ENCODE measurements around the gene WNT9A.

The WNT9A gene

DNA sequence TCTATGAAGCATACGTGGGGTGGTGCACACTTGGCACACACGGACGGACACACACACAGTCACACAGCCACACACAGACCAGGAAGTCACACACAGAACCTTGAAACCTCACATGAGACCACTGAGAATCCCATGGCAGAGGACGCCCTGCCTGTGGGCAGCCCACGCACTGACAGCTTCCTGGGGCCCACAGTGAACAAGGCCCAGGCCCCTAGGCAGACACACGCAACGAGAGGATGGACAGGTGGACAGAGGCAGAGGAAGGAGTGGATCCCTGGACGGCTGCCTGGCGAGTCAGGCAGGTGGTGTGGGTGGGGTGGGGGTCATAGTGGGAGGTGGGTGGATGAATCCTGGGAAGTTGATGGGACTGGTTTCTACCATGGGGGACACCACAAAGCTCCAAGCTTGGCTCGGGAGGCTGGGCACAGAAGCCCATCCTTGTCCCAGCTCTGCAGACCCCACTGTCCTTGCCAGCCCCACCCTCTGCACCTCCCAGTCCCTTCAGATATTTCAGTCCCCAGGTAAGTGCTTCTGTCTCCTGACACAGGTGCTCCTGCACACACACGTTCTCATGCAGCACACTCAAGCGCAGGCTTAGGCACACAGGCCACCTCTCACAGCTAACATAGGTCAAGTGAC lies 49.1 kb downstream of the WNT9A start:
- no peak for DNase-seq (ENCODE audit: low read depth in 2 of 2, low spot score in 1 of 2)

DNA sequence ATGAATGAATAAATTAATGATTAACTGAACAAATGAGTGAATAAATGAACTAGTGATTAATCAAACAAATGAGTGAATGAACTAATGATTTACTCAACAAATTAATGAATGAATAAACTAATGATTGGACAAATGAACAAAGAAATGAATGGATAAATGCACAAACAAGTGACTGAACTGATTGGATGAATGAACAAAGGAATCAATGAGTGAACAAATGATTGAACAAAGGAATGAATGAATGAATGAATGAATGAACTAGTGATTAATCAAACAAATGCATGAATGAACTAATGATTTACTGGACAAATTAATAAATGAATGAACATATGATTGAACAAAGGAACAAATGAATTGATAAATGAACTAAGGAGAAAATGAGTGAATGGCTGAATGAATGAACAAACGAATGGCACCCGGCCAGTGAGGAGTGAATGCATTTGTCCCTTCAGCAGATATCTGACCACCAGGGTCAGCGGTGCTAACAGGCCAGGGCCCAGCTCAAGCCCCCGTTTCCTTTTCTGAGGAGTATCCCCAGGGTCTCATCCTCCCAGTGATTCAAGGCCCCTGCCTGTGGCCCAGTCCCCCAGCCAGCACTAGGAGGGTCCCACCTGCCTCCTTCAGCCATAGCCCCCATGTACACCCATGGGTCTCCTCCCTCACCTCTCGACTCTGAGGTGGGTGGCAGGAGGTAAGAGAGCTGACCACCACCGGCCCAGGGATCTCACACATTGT lies 49.9 kb downstream of the WNT9A start:
- DNase-seq (ENCODE audit: low read depth in 2 of 2, low spot score in 1 of 2) = no peak

DNA sequence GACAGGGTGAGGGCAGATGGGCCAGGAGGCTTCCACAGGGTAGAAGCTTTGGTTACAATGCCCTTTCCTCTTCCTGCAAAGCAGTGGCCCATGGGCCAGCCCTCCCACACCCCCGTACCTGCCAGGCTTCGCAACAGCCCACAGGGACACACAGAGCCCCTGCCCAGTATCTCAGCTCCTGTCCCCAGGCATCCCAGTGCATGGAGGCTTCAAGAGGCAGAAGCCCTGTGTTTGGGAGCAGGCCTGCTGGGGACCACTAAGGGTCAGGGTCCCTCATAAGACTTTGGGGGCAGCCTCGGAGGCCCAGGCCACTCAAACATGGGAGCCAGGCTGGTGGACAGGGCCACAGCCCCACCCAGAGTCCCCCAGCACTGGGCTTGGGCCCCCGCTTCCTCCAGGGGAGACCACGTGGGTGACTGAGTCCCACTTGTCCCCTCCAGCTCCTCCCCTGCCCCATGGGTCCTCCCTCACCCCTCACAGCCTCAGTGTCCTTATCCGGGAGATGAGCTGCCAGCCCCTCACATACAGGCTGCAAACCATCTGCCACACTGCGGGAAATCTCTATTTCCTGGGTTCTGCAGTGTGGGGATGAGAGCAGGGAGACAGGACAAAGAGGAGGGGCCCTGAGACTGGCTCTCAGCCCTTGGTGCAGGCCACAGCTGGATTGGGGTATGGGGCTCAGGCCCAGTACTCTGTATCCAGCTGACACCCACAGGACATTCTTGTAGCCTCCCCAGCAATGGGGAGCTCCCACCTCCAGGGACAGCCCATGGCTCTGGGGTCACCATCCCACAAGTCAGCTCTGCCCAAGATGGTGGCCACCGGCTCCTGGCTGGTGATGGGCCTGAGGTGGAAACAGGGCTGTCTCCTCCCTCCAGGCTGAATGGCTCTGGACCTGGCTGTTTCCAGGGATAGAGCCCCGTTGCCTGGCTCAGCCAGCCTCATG lies 50.7 kb downstream of the WNT9A start:
- no peak for DNase-seq (ENCODE audit: low read depth in 2 of 2, low spot score in 1 of 2)

DNA sequence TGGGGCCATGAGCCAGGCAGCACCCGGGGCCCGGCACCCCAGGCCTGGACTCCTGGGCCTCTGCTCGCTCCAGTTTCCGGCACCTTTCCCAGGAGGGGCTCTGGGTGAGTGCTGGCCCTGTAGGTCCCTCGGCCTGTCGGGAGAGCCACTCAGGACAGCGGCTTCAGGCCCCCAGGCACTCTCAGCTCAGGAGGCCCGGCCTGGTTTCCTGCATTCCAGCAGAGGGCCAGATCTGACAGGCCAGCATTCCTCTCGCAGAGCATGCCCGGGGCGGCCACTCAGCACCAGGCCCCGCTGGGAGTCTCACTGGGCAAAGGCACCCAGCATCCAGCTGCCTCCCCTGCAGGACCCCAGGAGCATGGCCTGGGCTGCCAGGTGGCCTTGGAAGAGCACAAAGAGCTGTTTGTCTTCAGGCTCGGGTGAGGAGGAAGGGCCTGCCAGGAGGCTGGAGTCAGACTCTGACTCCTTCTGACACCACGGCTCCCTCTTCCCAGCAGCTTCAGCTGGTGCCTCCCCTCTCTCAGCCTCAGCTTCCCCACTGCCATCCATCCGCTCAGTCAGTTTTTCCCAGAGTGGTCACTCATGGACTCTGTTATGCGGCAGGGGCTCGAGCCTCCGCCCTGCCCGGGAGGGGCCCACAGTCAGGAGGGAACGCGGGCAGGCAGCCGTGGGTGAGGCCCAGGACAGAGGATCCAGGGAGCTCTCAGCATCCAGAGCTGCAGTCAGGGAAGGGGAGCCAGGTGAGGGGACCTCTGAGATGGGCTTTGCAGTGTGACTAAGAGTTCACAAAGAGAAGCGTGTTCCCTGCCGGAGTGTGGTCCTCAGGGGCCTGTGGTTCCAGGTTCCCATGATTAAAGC lies 51.7 kb downstream of the WNT9A start:
- DNase-seq (ENCODE audit: low read depth in 2 of 2, low spot score in 1 of 2) = no peak

DNA sequence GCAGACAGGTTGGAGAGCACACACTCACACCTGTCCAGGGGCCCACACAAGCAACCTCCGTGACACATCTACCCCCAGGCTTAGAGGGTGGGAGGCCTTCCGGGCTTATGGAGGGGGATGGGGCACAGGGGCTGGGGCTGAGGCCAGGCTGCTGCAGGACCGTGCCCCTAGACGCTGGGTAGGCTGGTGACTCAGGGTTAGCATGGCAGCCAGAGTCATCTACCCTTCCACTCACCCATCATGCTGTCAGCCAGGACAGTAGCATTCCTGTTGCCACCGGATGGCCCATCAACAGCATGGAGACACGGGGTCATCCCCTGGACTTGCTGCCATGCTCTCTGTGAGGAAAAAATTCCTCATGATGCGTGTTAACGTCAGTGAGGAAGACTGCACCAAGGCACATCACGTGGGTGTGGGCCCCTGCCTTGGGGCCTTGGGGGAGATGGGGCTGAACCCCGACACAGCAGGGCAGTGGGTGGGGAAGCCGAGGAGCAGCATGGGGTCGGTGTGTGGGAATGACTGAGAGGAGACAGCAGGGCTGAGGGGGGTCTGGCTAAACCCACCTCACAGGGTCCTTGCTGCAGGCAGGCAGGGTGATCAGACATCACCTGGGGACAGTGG lies 52.8 kb downstream of the WNT9A start:
- no peak for DNase-seq (ENCODE audit: low read depth in 2 of 2, low spot score in 1 of 2)

DNA sequence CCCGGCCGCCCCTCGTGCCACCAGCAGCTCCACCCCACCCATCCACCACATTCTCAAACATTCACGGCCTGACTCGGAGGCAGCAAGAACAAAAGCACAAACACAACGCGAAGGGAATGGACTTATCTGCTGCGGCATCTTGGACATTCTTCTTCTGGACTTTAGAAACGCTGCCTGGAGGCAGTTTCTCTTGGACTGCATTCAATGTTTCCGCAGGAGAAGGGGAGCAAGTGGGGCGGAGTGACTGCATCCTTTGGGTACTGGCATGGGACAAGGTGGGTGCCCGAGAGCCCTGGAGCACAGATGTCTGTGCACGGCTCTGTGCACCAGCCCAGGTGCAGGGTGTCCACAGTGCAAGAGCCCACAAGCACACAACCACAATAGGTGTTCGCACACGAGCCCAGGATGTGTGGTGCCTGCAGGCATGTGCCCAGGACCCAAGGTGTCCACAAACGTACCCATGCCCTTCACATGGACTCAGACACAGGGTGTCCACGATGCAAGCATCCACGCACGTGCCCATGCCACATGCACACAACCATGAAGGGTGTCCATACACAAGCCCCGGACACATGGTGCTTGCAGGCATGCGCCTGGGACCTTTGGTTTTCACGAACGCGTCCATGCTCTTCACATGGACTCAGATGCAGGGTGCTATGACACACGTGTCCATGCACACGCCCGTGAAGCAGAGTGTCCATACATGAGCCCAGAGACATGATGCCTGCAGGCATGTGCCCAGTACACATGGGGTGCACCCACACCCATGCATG lies 53.6 kb downstream of the WNT9A start:
- no peak for DNase-seq (ENCODE audit: low read depth in 2 of 2, low spot score in 1 of 2)

DNA sequence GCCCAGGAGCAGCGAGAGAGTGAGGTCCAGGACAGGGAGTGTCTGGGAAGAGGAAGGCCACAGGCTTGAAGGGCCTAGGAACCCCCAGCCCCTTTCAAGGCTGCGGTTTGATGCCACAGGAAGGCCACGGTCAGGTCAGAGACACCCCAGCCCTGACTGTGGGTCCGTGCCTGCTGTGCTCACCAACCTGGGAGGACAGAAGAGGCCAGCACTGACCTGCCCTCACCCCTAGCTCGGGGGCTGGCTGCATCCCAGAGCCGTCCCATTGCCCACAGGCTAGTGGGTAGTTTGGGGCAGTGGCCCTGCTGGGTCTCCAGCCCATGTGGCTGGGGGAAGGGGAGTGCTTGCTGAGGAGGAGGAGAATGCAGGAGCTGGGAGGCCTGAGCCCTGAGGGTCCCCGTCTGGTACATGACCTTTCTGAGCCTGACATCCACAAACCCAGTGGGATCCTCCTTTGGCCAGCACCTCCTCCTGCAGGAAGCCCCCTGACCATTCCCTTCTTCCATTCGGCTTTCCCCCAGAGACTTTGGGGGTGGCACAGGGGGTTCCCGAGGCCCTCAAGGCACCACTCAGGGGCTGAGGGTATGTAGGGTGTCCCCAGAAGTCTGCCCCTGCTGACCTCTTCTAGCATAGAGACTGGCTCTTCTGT lies 54.3 kb downstream of the WNT9A start:
- no peak for DNase-seq (ENCODE audit: low read depth in 2 of 2, low spot score in 1 of 2)

DNA sequence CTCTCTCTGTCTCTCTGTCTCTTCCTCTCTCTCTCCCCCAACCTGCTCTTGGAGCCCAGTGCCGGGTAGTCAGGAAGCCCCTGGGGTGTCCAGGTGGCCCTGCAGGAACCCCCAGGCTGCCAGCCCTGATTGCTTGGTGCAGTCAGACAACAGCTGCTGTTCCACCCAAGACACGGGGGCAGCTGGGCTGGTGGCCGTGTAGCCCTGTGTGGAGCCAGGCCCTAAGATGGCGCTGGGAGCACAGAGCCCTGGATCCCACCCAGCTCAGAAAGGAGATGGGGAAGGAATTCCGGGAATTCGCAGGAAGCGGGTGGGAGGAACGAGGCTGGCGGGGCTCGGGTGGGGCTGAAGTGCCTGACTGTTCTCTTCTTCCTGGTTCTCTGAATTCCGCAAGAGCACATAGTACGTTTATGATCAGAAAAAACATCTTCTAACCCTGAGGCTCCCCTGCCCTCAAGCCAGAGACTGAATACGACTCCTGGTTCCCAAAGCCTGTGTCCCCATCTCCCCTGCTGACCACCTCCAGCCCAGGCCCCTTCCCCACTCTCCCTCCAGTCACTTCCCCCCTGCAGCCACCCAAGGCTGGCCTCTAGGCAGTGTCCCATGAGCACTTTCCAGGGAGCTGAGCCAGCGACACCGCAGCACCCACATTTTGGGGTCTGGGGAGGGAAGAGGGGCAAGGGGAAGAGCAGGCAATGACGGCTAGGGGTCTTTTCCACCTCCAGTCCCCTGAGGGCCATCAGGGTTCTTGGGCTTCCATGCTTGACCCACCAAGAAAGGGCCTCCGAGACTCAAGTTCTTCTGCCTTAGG lies 55.0 kb downstream of the WNT9A start:
- no peak for DNase-seq (ENCODE audit: low read depth in 2 of 2, low spot score in 1 of 2)

DNA sequence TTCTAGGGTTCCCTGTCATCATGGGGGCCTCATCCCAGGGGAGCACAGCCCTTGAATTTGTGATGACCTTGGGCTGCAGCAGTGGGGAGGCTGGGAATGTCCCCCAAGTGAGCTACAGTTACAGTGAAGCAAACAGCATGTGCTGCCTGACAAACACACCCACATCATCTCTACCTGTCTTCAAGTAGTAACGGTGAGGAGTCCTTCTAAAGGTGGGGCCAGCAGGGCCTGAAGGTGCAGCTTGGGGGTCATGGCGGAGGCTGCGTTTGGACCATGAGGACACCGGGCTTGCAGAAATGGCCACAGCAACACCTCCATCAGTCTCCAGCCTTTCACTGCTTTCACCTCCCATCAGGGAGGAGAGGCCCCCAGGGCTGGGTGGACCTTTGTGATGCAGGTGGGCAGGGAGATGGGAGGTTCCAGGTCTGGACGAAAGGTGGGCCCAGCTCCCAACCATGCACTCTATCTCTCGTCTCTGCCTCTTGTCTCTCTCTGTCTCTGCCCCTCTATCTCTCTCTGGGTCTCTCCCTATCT lies 55.7 kb downstream of the WNT9A start:
- DNase-seq (ENCODE audit: low read depth in 2 of 2, low spot score in 1 of 2) = no peak

DNA sequence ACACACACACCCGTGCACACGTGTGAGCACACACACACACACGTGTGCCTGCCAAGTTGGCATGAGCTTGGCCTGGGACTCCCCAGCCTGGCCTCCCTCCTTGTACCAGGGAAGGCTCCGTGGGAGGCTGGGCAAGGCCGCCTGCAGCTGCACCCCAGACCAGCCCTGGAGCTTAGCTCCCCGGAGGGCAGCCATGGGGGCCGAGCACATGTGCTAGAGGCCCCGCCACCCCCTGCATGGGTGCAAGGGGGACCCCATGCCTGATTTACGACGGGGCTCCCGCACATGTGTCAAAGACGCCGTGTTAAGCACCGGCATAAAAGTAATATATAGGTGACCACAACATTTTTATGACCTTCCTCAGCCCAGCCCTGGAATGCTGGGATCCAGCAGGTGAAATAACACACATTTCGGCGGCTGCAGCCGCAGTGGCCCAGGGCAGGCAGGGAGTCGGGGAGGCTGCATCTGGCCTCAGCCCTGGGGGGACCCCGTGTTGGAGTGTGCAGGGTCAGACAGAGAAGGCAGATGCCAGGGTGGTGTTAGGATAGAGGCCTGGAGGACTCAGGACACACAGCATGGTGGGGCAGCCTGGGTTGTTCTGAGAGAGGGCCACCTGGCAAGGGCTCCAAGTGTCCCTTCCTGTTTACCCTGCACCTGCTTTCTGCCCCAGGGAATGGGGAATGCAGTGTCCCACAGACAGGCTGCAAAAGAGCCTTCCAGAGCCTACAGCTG lies 56.3 kb downstream of the WNT9A start:
- DNase-seq (ENCODE audit: low read depth in 2 of 2, low spot score in 1 of 2) = no peak

DNA sequence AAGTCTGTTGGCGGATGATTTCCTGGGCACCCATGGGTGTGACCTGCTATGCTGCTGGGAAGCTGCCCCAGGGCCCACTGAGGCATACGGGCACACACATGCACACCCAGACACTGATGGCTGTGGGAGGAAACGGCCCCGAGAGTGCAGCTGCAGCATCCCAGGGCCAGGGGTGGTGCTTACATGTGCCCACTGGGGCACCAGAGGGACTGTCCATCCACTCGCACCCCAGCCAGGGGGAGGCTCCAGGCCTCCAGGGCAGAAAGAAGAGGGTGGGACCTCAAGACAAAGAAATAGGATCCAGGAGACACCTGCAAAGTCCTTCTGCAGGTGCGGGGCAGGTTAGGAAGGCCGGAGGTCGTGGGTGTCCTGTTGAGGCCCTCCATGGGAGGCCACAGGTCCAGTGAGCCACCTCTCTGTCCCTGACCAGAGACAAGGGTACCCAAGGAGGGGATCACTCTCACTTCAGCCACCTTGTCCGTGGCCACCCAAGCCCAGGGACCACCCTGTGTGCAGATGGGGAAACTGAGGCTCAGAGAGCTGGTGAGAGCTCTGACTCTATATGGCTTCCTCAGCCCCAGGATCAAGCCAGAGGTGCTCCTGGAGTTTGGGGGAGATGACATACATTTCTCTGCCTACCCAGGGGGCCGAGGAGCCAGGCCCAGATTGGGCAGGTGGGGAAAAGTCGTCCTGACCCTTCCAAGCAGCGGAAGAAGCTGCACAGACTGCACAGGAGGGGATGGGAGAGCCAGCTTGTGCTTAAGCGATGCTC lies 57.1 kb downstream of the WNT9A start:
- DNase-seq (ENCODE audit: low read depth in 2 of 2, low spot score in 1 of 2) = no peak

DNA sequence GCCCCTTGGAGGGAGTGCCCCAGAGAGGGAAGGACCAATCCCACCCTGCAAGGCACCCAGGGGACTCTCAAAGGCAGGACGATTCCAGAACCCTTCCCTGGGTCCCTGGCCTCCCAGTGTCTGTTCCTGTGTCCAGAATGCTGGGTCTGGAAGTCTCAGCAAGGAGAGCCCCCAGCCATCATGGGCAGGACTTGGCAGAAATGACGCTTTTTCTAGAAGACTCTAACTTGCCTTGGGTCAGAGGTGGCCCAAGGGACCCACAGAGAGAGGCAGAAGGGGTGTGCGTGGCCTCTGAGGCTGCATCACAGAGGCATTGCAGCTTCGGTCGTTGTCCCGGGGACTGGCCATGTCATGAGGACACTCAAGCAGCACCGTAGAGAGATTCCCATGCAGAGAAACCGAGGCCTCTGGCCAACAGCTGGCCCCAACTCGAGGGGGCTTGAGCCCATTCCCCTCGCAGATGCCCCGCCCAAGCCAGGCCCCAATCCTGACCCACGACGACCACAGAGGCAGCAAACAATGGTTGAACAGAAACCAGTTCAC lies 57.8 kb downstream of the WNT9A start:
- no peak for DNase-seq (ENCODE audit: low read depth in 2 of 2, low spot score in 1 of 2)

DNA sequence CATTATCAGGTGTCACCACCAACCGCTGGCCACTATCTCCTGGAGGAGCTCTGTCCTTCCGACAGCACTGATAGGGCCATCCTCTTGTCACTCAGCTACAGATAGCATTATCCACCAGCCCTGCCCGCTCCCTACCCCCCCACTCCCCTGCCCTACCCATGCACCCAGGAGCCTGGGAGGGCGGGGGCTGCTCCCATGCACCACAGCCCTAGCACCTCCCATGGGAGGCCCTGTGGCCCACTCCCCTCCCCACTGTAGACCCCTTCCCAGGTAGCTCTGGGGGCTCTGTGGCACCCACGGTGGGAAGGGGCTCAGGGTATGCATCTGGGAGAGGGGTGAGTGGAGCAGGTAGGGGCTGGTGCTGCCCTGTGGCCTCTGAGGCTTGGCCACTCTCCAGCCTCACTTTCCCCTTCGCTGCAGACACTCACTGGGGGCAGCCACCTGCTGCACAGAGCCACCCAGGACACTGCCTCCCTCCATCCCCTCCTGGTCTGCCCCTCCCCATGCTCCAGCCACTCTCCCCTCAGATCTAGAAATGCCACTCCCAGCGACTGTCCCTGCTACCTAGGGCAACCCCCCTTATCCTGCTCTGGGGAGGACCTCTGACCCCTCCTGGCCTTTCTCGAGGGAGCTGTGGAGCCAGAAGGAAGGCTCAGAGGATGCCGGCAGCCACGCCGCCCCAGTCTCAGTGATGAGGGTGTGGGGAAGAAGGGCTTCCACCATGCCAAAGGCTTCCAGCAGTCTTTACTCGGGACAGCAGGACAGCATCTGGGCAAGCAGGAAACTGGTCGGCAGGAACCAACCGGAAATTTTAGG lies 58.5 kb downstream of the WNT9A start:
- DNase-seq (ENCODE audit: low read depth in 2 of 2, low spot score in 1 of 2) = no peak

DNA sequence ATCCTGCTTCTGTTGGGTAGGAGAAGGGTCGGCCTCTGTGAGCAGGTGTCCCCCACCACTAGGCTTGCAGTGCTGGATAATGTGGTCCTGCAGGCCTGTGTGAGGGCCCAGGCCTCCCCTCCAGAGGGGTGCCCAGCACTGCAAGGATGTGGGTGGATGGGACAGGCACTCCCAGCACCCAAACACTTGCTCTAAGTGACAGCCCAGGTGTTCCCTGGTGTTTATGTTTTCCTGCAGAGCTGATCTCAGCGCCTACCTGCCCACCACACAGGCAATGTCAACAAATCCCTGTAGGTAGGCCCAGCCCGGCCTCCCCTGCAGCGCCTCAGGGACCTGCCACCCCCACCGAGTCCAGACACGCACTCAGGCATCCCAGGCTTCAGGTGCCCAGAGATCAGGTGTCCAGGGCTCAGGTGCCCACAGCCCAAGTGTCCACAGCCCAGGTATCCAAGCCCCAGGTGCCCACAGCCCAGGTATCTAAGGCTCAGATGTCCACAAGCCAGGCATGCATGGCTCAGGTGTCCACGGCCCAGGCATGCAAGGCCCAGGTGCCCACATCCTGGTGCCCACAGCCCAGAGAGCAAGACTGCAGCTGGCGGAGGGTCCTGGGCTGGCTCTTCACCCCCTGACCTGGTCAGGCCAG lies 59.2 kb downstream of the WNT9A start:
- DNase-seq (ENCODE audit: low read depth in 2 of 2, low spot score in 1 of 2) = no peak

Measured in stimulated activated CD8-positive, alpha-beta memory T cell treated with anti-CD3 and anti-CD28 coated beads, Interleukin-4, amount 100 ng/mL, for 1 hour (primary cell).